Glomerular visceral epithelial cell (primary cell): ENCODE measurements around the gene RPSA.
"Not testable (repeated sequence)": the region's sequence is repeated elsewhere in the genome, so short reads cannot be mapped to it uniquely, and the experiment has no call there.

Source experiments
- DNase-seq: peaks from one replicate; pipeline ENCODE4 v3.0.0-alpha.2; 2016; ENCODE audit errors: extremely low spot score

RPSA gene

DNA sequence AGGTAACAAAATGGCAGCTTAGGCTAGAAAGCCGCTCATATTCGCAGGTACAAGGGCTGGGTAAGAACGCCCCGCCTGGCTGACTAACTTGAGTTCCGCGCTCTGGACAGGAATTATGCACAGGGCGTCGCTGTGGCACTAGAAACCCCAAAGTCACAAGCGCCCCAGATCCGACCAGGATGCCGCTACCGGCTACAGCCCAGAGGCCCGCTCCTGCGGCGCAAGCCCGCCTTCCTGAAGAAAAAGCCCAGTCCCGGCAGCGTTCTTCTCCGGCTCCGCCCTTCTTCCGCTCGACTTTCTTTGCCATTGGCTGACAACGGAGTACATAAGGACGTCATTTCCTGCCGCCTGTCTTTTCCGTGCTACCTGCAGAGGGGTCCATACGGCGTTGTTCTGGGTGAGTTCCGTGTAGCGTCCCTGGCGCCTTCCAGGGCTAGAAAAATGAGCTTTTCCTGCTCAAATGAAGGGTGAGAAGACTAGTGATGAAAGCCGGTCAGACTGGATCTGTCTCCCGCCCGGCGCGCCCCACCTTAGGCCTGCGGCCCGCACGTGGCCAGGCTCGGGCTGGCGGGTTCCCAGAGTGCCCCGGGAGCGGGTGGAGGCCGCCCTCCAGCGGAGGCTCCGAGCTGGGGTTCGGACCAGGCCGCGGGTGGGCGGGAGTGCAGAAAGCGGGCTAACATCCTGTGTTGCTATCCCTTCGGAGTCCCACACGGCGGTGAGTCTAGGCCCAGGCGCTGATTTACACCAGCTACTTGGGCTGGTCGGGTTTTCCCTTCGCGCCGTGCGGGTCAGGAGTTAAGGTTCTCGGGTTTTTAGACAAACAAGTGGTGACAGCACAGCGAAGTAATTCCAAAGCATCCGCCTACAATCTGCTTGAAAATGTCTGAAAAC is at the start of gene RPSA:
Gene RPSA (plus strand): TSS at position 353 of the 891 bp plus-strand sequence. CDS start 934 bp downstream, outside the sequence.
- peak; percentile 97 for DNase-seq

DNA sequence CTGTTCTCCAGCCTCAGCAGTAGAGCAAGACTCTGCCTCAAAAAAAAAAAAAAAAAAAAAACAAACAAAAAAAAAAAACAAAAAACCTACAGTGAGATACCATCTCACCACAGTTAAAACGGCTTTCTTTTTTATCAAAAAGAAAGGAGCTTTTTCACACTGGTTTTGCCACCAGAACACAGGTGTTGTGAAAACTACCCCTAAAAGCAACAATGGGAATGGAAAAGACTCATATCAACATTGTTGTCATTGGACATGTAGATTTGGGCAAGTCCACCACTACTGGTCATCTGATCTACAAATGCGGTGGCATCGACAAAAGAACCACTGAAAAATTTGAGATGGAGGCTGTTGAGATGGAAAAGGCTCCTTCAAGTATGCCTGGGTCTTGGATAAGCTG is 48.2 kb upstream of the RPSA start:
- DNase-seq: no peak

DNA sequence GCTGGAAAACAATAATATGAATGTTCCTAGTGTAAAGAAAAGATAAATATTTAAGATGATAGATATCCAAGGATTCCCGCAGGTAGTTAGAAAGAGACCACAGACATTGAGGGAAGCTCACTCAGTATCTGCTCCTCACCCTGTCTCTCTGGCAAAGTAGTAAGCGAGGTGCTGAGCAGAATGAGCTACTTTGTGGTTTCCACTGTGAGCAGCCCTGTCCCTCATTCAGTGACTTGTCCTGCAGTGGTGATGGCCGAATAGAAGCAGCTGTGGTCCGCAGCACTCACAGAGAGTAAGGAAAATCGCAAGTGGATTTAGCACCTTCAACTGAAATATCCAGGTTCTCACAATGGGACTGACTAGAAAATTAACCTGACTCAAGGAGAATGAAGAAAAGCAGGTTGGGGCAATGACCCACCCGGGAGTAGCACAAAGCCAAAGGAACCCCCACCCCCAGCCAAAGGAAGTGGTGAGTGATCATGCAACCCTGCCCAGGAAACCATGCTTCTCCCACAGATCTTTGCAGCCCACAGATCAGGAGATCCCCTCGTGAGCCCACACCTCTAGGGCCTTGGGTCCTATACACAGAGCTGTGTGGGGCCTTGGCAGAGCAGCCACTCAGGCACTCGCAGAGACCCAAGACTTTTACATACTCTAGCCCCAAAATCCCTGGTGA is 45.1 kb upstream of the RPSA start:
- DNase-seq: no peak

DNA sequence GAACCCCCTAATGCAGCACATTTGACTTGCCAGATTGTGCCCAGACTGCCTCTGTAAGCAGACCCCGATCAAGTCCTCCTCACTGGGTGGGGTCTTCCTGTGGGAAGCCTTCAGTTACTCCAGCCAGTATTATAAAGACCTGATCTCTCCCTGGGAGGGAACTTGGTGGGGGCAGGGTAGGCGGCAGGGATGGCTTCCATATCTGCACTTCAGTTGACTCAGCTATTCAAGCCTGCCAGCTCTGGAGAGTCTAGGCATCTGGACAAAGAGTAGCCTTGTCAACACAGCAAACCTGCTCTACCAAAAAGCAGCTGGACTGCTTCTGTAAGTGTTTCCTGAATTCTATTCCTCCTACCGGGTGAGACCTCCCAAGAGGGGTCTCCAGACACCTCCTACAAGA is 44.3 kb upstream of the RPSA start:
- no peak for DNase-seq

DNA sequence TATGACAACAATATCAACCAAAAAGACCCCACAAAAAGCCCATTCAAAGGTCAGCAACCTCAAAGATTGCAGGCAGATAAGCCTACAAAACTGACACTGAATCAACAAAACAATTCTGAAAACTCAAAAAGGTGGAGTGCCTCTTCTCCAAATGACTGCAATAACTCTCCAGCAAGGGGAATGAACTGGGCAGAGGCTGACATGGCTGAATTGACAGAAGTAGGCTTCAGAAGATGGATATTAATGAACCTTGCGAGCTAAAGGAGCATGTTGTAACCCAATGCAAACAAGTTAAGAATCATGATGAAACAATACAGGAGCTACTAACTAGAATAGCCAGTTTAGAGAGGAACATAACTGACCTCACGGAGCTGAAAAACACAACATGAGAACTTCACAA is 43.7 kb upstream of the RPSA start:
- DNase-seq: no peak

DNA sequence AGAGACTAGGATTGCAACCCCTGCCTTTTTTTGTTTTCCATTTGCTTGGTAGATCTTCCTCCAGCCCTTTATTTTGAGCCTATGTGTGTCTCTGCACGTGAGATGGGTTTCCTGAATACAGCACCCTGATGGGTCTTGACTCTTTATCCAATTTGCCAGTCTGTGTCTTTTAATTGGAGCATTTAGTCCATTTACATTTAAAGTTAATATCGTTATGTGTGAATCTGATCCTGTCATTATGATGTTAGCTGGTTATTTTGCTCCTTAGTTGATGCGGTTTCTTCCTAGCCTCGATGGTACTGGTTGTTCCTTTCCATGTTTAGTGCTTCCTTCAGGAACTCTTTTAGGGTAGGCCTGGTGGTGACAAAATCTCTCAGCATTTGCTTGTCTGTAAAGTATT is 36.1 kb upstream of the RPSA start:
- not testable (repeated sequence) for DNase-seq

DNA sequence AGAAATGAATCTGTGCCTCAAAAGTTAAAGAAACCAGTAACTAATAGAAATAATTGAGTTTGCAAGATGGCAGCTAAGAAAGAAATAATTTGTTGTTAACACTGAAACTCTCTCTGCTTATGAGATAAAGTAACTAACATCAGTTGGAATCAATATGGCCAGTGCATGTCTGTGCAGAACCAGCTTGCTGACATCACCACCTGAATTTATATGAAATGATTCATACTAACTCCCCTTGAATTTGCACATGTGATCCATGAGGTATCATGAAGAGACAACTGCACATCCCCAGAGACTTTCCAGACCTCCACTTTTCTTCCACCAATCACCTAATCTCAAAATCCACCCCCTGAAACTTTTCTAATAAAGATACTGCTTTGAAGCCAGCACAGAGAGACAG is 33.7 kb upstream of the RPSA start:
- no peak for DNase-seq

DNA sequence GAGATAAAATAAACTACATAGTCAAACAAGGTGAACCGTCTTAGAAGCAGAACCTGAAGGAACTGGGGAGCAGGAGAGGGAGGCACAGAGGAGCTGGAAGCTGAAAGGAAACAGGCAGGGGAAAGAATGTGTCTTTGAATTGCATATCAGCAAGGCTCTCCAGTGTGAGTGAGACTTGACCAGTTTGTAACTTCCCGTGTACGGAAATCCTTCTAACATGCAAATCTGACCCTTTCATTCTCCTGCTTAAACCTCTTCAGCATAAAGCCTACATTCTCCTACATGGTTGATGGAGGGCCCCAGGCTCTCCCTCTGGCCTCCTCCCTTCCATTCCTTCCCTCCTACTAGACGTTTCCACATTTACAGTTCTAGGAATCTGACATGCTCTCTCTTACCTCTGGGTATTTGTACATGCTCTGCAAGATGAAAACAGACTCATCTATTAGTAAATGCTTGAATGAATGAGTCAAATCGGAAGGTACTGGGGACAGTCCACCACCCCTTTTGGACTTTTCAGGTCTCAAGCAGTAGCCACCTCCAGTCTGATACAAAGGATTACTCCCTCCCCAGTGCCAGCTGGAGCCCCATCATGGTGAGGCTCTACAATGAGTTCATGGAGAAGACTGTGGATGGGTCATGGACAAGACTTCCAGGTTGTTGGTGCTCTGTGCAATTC is 29.4 kb upstream of the RPSA start:
- DNase-seq: no peak

DNA sequence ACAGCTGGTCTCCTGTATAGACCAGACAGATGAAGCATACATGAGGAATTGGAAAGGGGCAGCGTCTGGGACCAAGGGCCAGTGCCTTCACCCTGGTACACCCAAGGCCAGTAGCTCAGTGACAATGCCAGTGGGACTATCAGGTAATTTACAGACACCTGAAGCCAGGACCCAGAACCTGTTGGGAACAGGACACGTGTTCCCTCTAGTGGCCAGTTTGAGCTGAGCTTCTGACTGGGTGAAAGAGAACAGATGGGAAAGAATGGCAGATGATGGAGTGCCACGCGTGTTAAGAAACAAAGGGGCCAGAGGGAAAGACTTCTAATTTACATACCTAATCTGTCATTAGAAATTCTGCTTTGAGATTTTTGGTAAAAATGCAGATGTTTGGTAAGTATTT is 28.4 kb upstream of the RPSA start:
- peak; percentile 29 for DNase-seq

DNA sequence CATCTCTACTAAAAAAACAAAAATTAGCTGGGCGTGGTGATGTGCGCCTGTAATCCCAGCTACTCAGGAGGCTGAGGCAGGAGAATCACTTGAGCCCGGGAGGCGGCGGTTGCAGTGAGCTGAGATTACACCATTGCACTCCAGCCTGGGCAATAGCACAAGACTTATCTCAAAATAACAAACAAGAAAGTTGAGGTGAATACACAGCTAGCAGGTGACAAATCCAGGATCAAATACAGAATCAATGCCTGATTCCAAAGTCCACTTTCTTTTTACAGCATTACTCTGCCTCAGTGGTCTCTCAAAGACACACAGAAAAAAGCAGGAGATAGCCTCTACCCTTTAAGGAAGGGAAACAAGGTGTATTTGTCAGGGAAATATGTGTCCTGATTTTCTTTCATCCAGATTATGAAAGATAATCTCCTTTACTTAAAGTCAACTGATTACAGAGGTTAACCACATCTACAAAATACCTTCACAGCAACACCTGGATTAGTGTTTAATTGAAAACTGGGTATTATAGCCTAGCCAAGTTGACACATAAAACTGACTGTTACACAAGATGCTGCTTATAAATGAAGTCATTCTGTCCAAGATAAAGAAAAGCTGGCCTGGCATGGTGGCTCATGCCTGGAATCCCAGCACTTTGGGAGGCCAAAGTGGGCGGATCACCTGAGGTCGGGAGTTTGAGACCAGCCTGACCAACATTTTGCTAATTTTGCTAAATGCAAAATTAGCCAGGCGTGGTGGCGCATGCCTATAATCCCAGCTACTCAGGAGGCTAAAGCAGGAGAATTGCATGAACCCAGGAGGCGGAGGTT is 27.4 kb upstream of the RPSA start:
- no peak for DNase-seq

DNA sequence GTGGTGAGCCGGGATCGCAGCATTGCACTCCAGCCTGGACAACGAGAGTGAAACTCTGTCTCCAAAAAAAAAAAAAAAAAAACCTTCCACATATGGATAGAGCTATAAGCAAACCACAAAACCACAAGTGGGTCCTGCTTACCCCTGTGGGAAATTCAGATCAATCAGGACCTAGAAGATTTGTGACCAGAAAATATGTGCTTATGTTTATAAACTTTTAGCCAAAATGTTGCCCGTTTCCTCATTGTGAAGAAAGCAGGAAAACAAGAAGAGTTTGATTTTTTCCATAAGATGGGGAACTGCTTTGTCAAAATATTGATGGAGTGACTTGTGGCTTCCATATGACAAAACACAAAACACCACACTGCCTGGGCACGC is 26.8 kb upstream of the RPSA start:
- DNase-seq: no peak

DNA sequence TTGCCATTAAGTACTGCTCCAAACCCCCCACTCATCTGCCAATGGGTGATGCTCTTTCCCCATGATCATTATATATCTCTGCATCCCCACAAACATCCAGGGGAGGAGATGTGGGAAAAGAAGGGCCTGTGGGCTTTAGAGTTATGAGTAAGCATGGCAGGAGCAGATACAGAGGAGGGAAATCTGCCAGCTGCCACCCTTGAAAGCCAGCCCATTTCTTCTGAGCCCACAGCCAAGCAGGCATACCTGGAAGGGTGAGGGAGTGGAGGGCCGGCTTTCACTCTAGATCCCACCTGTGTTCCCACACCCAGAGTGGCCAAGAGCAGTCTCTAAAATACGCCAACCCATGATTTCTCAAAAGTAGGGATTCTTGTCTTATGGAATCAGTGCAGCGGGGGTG is 25.1 kb upstream of the RPSA start:
- no peak for DNase-seq

DNA sequence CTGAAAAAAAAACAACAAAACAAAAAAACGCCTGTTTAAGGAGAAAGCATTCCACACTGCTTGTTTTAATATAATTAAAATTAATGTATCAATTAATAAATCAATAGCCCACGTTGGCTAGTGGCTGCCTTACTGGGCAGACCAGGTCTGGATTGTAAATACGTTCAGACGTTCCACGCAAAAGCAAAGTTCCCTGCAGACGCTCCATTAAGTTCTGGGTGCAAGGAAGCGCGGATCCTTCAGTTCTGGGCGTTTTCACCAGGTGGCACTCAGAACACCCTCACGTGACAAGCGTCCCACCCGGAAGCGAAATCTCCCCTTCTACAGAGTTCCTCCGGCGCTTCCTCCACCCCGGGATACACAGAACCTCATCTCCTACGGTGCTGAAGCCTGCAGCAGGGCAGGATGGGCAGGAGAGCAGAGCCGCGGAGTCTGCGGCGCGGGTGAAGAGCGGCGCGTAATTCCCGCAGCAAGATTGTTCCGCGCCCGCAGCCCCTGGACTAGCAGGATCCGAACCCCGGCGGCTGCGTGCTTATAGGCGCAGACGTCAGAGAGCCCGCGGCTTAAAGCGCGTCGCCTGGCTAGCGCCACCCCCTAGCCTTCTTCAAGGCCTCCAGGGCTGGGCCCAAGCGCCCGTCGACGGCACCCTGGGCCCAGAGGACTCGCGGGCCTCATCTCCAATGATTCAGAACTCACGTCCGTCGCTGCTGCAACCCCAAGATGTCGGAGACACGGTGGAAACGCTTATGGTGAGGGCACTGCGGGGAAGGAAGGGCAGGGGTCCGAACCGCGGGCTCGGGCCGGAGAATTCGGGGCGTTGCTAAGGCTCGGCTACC is 23.3 kb upstream of the RPSA start, which contains the start of gene SLC25A38:
Gene SLC25A38 (plus strand): TSS at position 326 of the 836 bp plus-strand sequence. CDS start 355 bp downstream, at position 681.
- peak; percentile 77 for DNase-seq

DNA sequence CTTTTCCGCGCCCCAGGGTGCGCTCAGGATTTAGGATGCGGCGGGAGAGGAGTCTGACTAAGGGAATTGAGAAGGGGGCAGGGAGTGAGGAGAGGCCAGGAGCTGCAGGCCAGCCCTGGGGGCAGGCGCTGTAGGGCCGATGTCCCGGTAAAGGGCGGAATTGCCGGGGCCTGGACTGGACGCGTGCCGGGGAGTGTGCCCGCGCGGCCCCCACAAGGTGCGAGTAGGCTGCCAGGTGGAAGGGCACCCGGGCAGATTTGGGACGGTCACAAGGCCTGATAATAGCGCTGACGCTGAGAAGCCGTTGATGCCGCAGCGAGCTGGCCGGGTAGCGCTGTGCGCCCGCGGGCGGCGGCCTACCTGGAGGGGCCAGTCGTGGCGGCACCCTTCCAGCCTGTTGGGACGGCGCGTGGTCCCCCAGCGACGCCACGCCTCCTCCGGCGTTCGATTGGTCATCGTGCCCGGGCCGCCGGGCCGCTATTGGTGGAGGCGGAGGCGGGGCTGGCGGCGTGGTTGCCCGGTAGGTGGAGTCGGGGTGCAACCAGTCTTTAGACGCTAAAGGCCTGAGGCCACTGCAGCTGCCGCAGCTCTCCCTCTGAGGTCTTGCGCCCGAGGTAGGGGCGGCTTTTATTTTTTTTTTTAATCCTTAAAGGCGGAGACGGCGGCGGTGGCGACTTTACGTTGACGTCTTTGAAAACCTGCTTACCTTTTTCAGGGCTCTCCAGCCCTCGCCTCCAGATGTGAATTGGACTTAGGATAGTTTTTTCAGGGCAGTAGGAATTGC is 22.4 kb upstream of the RPSA start:
- DNase-seq: peak; percentile 93

DNA sequence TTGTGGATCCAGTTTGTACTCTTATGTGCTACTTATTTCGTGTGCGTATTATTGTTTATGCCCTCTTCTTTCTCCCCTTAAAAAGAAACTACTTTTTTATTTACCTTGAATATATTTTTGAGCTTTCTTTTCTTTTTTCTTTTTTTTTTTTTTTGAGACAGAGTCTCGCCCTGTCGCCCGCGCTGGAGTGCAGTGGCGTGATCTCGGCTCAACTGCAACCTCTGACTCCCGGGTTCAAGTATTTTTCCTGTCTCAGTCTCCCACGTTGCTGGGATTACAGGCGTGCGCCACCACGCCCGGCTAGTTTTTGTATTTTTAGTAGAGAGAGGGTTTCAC is 21.9 kb upstream of the RPSA start:
- no peak for DNase-seq

DNA sequence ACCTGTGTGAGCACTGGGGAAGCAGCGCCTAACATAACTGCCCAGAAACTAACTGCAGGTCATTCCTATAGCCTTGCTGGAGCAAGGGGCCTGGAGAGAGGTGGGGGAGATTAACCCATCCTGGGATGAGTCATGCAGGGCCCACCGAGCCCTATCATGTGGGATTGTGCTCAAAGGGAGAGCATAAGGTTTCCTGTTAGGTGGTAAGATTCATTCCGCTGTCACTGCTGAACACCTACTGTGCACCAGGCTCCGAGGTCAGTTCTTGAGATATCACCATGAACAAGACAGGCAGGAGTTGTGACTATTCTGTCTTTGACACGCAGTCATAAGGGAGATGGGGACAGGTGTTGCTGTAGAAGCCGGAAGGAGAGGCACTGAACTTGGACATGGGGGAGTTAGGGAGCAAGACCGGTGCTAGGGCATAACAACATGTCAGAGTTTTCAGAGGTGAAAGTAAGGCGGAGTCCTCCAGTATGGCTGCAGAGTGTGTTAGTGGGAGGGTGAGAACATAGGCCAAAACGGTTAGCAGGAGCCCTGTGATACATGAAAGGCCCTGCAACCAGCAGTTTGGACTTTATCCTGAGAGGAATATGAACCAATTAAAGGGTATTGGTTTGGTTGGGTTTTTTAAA is 20.9 kb upstream of the RPSA start:
- no peak for DNase-seq

DNA sequence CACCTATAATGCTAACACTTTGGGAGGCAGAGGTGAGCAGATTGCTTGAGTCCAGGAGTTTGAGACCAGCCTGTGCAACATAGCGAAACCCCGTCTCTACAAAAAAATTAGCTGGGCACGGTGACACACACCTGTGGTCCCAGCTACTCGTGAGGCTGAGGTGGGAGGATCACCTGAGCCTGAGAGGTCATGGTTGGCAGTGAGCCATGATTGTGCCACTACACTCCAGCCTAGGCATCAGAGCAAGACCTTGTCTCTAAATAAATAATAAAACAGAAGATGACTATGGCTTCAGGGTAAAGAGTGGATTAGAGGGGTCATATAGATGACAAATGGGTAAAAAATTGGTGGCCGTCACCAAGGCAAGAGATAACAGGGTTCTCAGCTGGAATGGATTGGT is 20.2 kb upstream of the RPSA start:
- no peak for DNase-seq

DNA sequence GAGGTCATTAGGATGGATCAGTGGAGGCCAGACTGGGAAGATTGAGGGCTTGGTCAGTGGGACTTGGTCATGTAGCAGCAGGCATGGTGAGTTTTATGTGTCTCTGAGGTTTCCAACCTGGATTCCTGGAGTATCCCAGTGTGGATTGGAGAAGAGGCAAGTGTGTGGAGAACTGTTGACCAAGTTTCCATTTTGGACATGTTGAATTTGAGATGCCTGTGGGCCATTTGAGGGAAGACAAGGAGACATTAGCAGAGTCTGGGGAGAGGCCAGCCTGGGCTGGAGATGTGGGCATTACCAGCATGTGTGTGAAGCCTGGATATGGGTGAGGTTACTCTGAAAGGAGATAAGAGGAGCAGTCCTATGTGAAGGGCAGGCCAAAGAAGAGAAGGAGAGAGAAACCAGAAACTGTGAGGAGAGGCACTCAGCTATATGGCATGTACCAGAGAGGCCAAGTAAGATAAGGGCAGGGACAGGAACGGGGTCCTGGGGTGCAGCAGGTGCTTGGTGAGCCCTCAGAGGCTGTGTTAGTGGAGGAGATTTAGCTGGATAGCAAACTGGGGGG is 19.0 kb upstream of the RPSA start:
- no peak for DNase-seq

DNA sequence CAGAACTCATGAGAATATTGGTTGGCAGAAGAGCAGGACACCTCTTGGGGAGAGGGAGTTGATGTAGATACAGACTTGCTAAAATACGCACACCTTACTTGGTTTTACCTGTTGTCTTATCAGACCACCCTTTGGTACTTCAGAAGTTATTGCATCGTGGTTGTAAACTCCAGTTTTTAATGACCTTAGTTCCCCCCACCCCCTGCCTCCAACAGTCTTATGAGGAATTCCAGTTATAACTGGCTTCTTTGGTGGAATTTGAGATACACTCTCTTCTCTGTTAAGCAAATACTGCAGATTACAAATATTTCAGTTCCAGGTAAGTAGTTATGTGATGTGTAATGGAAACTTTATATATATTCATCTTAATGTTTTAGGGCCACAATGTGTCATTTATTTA is 18.4 kb upstream of the RPSA start:
- DNase-seq: no peak
